IMR-90 (cell line): Measurements from ENCODE around the gene CFAP73. TPM values are rescaled to one million over a fixed set of nuclear protein-coding genes. Genes with fewer than 3 reads are reported as not detected.
A peak's percentile ranks its signal among the peaks of the same experiment; 100 is the strongest.

Experiments
- ATAC-seq: fragments of 200-7000 bp; cut with Tn5 transposase; 2 replicates; pipeline ENCODE4 v1.9.1; 2020; ENCODE audit warnings: low read depth, mild to moderate bottlenecking, moderate library complexity
- BruUV-seq: library from RNA; stranded (reverse); fragments of 400-500 nt; replicated peaks from 2 replicates; lab custom pipeline; 2021; lab: Mats Ljungman, UMichigan
- CTCF ChIA-PET: fragments of 300-600 bp; formaldehyde crosslinking; extraction: SDS; loops from one replicate; lab custom pipeline; 2021; ENCODE audit warnings: antibody characterized with exemption; lab: Yijun Ruan, JAX
- POLR2A ChIA-PET: fragments of 300-600 bp; sonication (Branson Sonifier 250); formaldehyde crosslinking; loops from one replicate; lab custom pipeline; 2022; ENCODE audit warnings: antibody characterized with exemption; ENCODE audit not compliant: unreplicated experiment; lab: Charles Lee
- DNase-seq: peaks from one replicate; pipeline ENCODE4 v3.0.0; 2013
- H2AFZ ChIP-seq: replicated peaks from 2 replicates; pipeline ENCODE3; 2013; ENCODE audit warnings: low read length, mild to moderate bottlenecking; ENCODE audit not compliant: poor library complexity
- H2AK5ac ChIP-seq: 2 replicates; pipeline ENCODE4 v1.6.1; 2013; ENCODE audit warnings: low read depth, low read length, inconsistent platforms
- H2AK9ac ChIP-seq: replicated peaks from 2 replicates; pipeline ENCODE3; 2013; ENCODE audit warnings: mild to moderate bottlenecking, low read depth, low read length, moderate library complexity; ENCODE audit not compliant: poor library complexity
- H2BK120ac ChIP-seq: 2 replicates; pipeline ENCODE4 v1.6.1; 2013; ENCODE audit warnings: low read depth, low read length, inconsistent platforms
- H2BK15ac ChIP-seq: 3 replicates; pipeline ENCODE4 v1.6.1; 2013; ENCODE audit warnings: low read depth, low read length, inconsistent platforms
- H2BK20ac ChIP-seq: 2 replicates; pipeline ENCODE4 v1.6.1; 2013; ENCODE audit warnings: low read depth, mild to moderate bottlenecking, inconsistent platforms, low read length, moderate library complexity
- H2BK5ac ChIP-seq: 2 replicates; pipeline ENCODE4 v1.6.1; 2013; ENCODE audit warnings: mild to moderate bottlenecking, low read depth, low read length, inconsistent platforms; ENCODE audit not compliant: poor library complexity, severe bottlenecking
- H3K14ac ChIP-seq: replicated peaks from 2 replicates; pipeline ENCODE4 v1.6.1; 2013; ENCODE audit warnings: low read depth, low read length, inconsistent platforms
- H3K18ac ChIP-seq: 2 replicates; pipeline ENCODE4 v1.6.1; 2013; ENCODE audit warnings: low read depth, low read length, control low read depth
- H3K23ac ChIP-seq: 2 replicates; pipeline ENCODE4 v1.6.1; 2013; ENCODE audit warnings: low read depth, low read length, inconsistent platforms
- H3K27ac ChIP-seq: 2 replicates; pipeline ENCODE4 v1.5.1; 2013; ENCODE audit warnings: mild to moderate bottlenecking, control low read depth, low read length; ENCODE audit not compliant: insufficient read depth
- H3K27me3 ChIP-seq: 2 replicates; pipeline ENCODE4 v1.6.1; 2013; ENCODE audit warnings: low read length; ENCODE audit not compliant: control insufficient read depth, insufficient read depth
- H3K36me3 ChIP-seq: 2 replicates; pipeline ENCODE4 v1.6.1; 2013; ENCODE audit warnings: low read length, mixed read lengths; ENCODE audit not compliant: control insufficient read depth, insufficient read depth
- H3K4ac ChIP-seq: 2 replicates; pipeline ENCODE4 v1.6.1; 2013; ENCODE audit warnings: low read depth, low read length, inconsistent platforms
- H3K4me1 ChIP-seq: 2 replicates; pipeline ENCODE4 v1.6.1; 2013; ENCODE audit warnings: low read length, mixed read lengths; ENCODE audit not compliant: control insufficient read depth, insufficient read depth
- H3K4me2 ChIP-seq: 2 replicates; pipeline ENCODE4 v1.6.1; 2013; ENCODE audit warnings: low read depth, mild to moderate bottlenecking, control low read depth, low read length, moderate library complexity
- H3K4me3 ChIP-seq: 2 replicates; pipeline ENCODE4 v1.5.1; 2013; ENCODE audit warnings: low read depth, mild to moderate bottlenecking, control low read depth, low read length, moderate library complexity; ENCODE audit not compliant: insufficient read depth
- H3K56ac ChIP-seq: 2 replicates; pipeline ENCODE4 v1.6.1; 2013; ENCODE audit warnings: low read length, inconsistent platforms; ENCODE audit not compliant: insufficient read depth; ENCODE audit errors: extremely low read depth
- H3K79me1 ChIP-seq, 2 experiments: 2 replicates each; pipeline ENCODE4 v1.6.1; 2013; ENCODE audit warnings: low read length in 2 of 2, inconsistent platforms in 1 of 2, low read depth in 1 of 2
- H3K9ac ChIP-seq: 2 replicates; pipeline ENCODE4 v1.6.1; 2013; ENCODE audit warnings: low read depth, low read length, control low read depth
- H3K9me1 ChIP-seq: 2 replicates; pipeline ENCODE4 v1.6.1; 2013; ENCODE audit warnings: low read length, inconsistent platforms; ENCODE audit not compliant: insufficient read depth
- H3K9me3 ChIP-seq: 2 replicates; pipeline ENCODE4 v1.6.1; 2013; ENCODE audit warnings: low read length; ENCODE audit not compliant: control insufficient read depth, insufficient read depth
- H4K20me1 ChIP-seq: 2 replicates; pipeline ENCODE4 v1.6.1; 2013; ENCODE audit warnings: low read length, inconsistent platforms; ENCODE audit not compliant: insufficient read depth
- H4K5ac ChIP-seq: 2 replicates; pipeline ENCODE4 v1.6.1; 2013; ENCODE audit warnings: mild to moderate bottlenecking, low read depth, low read length, control low read depth
- H4K8ac ChIP-seq, 2 experiments: 2 replicates each; pipeline ENCODE4 v1.6.1; 2013; ENCODE audit warnings: low read depth in 2 of 2, low read length in 2 of 2, control low read depth in 1 of 2, inconsistent platforms in 1 of 2
- H4K91ac ChIP-seq: 2 replicates; pipeline ENCODE4 v1.6.1; 2013; ENCODE audit warnings: low read depth, low read length, inconsistent platforms; ENCODE audit not compliant: insufficient read depth
- BHLHE40 ChIP-seq: fragments of 150-350 bp; IDR thresholded peaks from 2 replicates; pipeline ENCODE4 v1.6.1; 2016; ENCODE audit warnings: mild to moderate bottlenecking, low read depth, low read length
- CEBPB ChIP-seq: IDR thresholded peaks from 2 replicates; pipeline ENCODE4 v1.6.1; 2012; ENCODE audit warnings: low read depth, low read length, improper control_type of control experiment
- MAZ ChIP-seq: IDR thresholded peaks from 2 replicates; pipeline ENCODE4 v1.6.1; 2012; ENCODE audit warnings: low read depth, mild to moderate bottlenecking, low read length, improper control_type of control experiment, moderate library complexity, borderline replicate concordance
- RAD21 ChIP-seq: IDR thresholded peaks from 2 replicates; pipeline ENCODE4 v1.6.1; 2012; ENCODE audit warnings: low read length, improper control_type of control experiment
- RCOR1 ChIP-seq: IDR thresholded peaks from 2 replicates; pipeline ENCODE4 v1.6.1; 2012; ENCODE audit warnings: mild to moderate bottlenecking, low read length, improper control_type of control experiment; ENCODE audit not compliant: insufficient replicate concordance
- RFX5 ChIP-seq: IDR thresholded peaks from 2 replicates; pipeline ENCODE4 v1.8.0; 2012; ENCODE audit warnings: low read depth, mild to moderate bottlenecking, low read length, moderate library complexity
- WGBS, 2 experiments: methylation state at CpG; one replicate each; pipeline versions ENCODE4 v1.1.5 to v1.1.7; 2013; ENCODE audit warnings: missing lambda C conversion rate in 2 of 2; ENCODE audit not compliant: insufficient read length in 1 of 2; ENCODE audit errors: extremely low coverage in 2 of 2; 5-methylcytosine and 5-hydroxymethylcytosine counted together
- dilution Hi-C: fragments of 300-500 bp; cut with HindIII; formaldehyde crosslinking; loops from one replicate; pipeline ENCODE4 v1.14.3; 2018; ENCODE audit warnings: low sequenced_read_pairs; ENCODE audit not compliant: unreplicated experiment
- in situ Hi-C: fragments of 300-500 bp; cut with MboI; formaldehyde crosslinking; loops from 3 replicates; pipeline ENCODE4 v1.14.3; 2019; ENCODE audit warnings: low sequenced_read_pairs, inconsistent platforms, mixed read lengths
- intact Hi-C: fragments of 100-400 bp; cut with micrococcal nuclease; formaldehyde crosslinking; loops from 2 replicates; pipeline ENCODE4 v1.10.0; 2022
- polyA plus RNA-seq, 3 experiments: library from polyadenylated mRNA; depleted of rRNA; stranded (reverse); fragments of >200 nt; gene quantifications; 2 replicates each; pipeline ENCODE4 v1.2.3, GENCODE V29; 2012; ENCODE audit warnings: low replicate concordance in 1 of 3
- total RNA-seq: library from RNA; depleted of rRNA; stranded (reverse); fragments of >200 nt; gene quantifications from 2 replicates; pipeline ENCODE4 v1.2.3, GENCODE V29; 2012

Gene CFAP73
- total and polyA plus RNA-seq, 2 of the 4 experiments (the other 2 are of a cell fraction) = not detected

DNA sequence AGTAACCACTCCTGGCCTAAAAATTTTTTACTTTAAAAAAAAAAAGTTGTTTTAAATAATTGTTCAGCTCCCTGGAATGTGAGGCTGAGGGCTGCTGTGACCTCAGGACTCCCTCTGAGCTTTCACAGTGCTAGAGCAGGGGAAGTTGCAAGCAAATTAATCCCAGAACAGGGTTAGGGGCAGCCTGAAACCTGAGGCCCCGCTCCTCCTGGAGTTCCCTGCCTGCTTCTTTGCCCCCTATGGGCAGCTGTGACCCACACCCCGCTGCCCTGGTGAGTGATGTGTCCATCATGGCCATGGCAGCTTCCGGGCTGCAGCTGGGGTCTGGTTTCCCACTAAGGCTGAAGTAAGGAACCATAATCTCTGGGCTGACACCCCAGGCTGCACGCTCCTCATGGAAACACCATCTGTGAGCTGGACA lies 45.5 kb downstream of the CFAP73 start:
- peak overlapping the region; percentile 91 for H2BK20ac ChIP-seq
- H3K18ac ChIP-seq = no peak overlapping the region; the same call in 1 of the 2 replicates
- peak overlapping the region; percentile 77 for H2AFZ ChIP-seq
- peak overlapping the region; percentile 72 for H3K14ac ChIP-seq
- H3K9me1 ChIP-seq = peaks cover 5% of the 10 kb centered on the region; the same call in 1 of the 2 replicates
- H3K27ac ChIP-seq = peak overlapping the region; percentile 77
- H3K4me1 ChIP-seq = peaks cover 9% of the 10 kb centered on the region
- peak overlapping the region; percentile 97 for H2BK120ac ChIP-seq
- TF ChIP-seq RCOR1 = no peak
- no peak for TF ChIP-seq MAZ
- TF ChIP-seq RAD21 = no peak
- no peak for TF ChIP-seq BHLHE40
- TF ChIP-seq RFX5 = no peak
- no peak for TF ChIP-seq CEBPB
- peak overlapping the region; percentile 10 for H2BK5ac ChIP-seq
- dilution Hi-C loops (no loop called here), intact Hi-C loops (loop anchor here (5.0 to 10.0 kb wide), 3 partner anchors 102 to 717 kb away; partner anchors contain the start of gene PLBD2), in situ Hi-C loops (loop anchor here (5.0 to 25.0 kb wide), 2 partner anchors 232 to 1217 kb away; partner anchors contain the start of gene TBX5)
- peak; percentile 72 for ATAC-seq
- peak overlapping the region; percentile 73 for H3K56ac ChIP-seq
- ChIA-PET POLR2A (no interaction called here), CTCF (interaction anchor here (1.2 kb wide), 1 partner anchor 230 kb away, joined by 6 read pairs; no protein-coding TSS in a partner anchor)
- no peak overlapping the region for H3K4me2 ChIP-seq
- H3K4me3 ChIP-seq = no peak overlapping the region
- WGBS, 2 experiments = no CpG with 5 or more reads among the region's 4 CpGs
- 0 out of 2 replicates have a peak overlapping the region, but pooled peaks have one; percentile 0 for H3K9ac ChIP-seq
- peak overlapping the region; percentile 48; the same call in 1 of the 2 replicates for H3K23ac ChIP-seq
- no peaks in the 10 kb centered on the region for H3K27me3 ChIP-seq
- no peak overlapping the region for H4K5ac ChIP-seq
- peak overlapping the region; percentile 90 for H3K4ac ChIP-seq
- H2BK15ac ChIP-seq = peak overlapping the region; percentile 42; the same call in 1 of the 3 replicates
- peaks cover 2 to 12% of the 10 kb centered on the region in 2 experiments; a peak in 1 of 4 replicates for H3K79me1 ChIP-seq
- H3K36me3 ChIP-seq = peaks cover 10% of the 10 kb centered on the region
- no peaks in the 10 kb centered on the region for H3K9me3 ChIP-seq
- H4K8ac ChIP-seq = peak overlapping the region in 1 of 2 experiments; percentile 83; a peak in 2 of 4 replicates
- no peaks in the 10 kb centered on the region for H4K20me1 ChIP-seq
- no TSS peak for BruUV-seq
- peak overlapping the region; percentile 86 for H2AK5ac ChIP-seq
- peak; percentile 73 for DNase-seq
- peak overlapping the region; percentile 64 for H4K91ac ChIP-seq
- H2AK9ac ChIP-seq = peak overlapping the region; percentile 84
